SJCRH30 (cell line): ENCODE data around the gene P2RX2. TPM values are rescaled to one million over a fixed set of nuclear protein-coding genes. Genes with fewer than 3 reads are reported as not detected.

Experiments used
- DNase-seq, 2 experiments: peaks; one replicate each; pipeline ENCODE4 v3.0.0-alpha.2; 2015 to 2020
- H3K27ac ChIP-seq: fragments of 250-450 bp; sonication (Bioruptor Pico); 2 replicates; pipeline ENCODE4 v1.5.1; 2020; ENCODE audit warnings: mild to moderate bottlenecking, moderate library complexity
- H3K27me3 ChIP-seq: fragments of 250-450 bp; sonication (Bioruptor Pico); 2 replicates; pipeline ENCODE4 v1.5.1; 2020; ENCODE audit warnings: mild to moderate bottlenecking, moderate library complexity
- H3K36me3 ChIP-seq: fragments of 250-450 bp; sonication (Bioruptor Pico); 2 replicates; pipeline ENCODE4 v1.5.1; 2020; ENCODE audit warnings: mild to moderate bottlenecking, moderate library complexity
- H3K4me1 ChIP-seq: fragments of 250-450 bp; sonication (Bioruptor Pico); 2 replicates; pipeline ENCODE4 v1.5.1; 2020; ENCODE audit warnings: mild to moderate bottlenecking, moderate library complexity
- H3K4me3 ChIP-seq: fragments of 250-450 bp; sonication (Bioruptor Pico); 2 replicates; pipeline ENCODE4 v1.5.1; 2020; ENCODE audit warnings: mild to moderate bottlenecking, moderate library complexity
- H3K9me3 ChIP-seq: fragments of 250-450 bp; sonication (Bioruptor Pico); replicated peaks from 2 replicates; pipeline ENCODE4 v1.5.1; 2020; ENCODE audit warnings: mild to moderate bottlenecking, moderate library complexity
- total RNA-seq: library from RNA; depleted of rRNA; stranded (reverse); fragments of >200 nt; shearing (Covaris generic); gene quantifications from 2 replicates; pipeline ENCODE4 v1.2.3, GENCODE V29; 2014

P2RX2 gene
- total RNA-seq, 1 experiment from 2014 or later = not detected

DNA sequence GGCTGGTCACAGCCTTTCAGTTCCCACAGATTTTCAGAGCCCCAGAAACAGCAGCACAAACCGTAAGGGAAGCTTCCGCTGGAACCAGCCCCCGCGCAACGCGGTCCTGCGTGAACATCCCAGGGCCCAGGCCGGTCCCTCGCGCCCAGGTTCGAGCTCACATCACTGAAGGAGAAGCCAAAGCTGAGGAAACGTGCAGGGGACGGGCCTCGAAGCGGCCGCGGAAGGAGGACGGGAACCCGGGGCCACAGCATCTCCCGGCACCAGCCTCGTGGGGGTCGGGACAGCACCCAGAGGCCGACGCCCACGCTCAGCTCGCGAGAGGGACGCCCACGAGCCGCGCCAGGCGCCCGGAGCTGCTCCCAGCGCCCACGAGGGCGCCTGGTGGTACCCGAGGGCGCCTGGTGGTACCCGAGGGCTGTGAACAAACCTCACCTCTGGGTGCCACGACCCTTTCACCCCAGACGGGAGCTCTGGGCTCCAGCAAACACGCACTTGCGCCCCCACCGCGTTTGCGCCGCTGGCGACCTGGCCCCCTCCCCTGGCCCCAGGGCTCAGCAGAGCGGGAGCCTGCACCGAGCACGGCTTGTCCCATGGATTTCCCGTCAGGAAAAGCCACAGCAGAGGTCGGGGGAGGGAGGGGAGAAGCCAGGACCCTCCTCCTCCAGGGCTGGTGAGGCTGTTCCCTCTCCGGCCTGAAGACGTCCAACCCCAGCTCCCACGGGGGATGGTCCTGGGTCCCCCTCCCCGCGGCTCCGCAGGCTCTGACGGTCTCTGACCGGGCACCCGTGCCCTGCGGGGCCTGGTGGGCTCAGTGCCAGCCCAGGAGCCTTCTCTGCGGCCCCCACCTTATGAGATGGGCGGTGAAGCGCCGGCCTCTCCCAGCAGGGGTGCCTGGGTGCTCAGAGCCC is 15.1 kb upstream of the P2RX2 start:
- DNase-seq = no peak
- Histone ChIP-seq H3K4me3 (no peak overlapping the region), H3K4me1 (no peaks in the 10 kb centered on the region), H3K36me3 (no peaks in the 10 kb centered on the region), H3K27me3 (no peaks in the 10 kb centered on the region), H3K9me3 (no peaks in the 10 kb centered on the region), H3K27ac (no peak overlapping the region)

DNA sequence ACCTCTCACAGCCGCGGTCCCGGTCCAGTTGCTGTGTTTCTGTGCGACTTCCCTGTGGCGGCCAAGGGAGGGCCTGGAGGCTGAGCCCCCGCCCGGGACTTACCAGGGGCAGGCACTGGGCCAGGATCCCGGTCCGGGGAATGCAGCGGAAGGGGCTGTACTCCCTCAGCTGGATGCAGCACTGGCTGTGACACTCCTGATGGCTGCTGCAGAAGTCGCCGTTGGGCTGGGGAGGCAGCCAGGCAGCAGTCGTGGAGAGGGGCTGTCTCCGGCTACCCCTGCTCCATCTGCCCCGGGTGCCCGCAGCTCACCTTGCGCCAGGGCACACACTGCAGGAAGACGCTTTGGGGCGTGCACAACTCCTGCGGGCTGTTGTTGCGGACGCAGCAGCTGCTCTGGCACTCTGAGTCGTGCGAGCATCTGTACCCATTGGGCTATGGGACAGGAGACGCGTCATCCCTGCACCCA is 14.4 kb upstream of the P2RX2 start:
- no peaks in the 10 kb centered on the region for H3K4me1 ChIP-seq
- no peaks in the 10 kb centered on the region for H3K9me3 ChIP-seq
- no peaks in the 10 kb centered on the region for H3K27me3 ChIP-seq
- no peak overlapping the region for H3K27ac ChIP-seq
- H3K4me3 ChIP-seq = no peak overlapping the region
- DNase-seq = no peak
- no peaks in the 10 kb centered on the region for H3K36me3 ChIP-seq

DNA sequence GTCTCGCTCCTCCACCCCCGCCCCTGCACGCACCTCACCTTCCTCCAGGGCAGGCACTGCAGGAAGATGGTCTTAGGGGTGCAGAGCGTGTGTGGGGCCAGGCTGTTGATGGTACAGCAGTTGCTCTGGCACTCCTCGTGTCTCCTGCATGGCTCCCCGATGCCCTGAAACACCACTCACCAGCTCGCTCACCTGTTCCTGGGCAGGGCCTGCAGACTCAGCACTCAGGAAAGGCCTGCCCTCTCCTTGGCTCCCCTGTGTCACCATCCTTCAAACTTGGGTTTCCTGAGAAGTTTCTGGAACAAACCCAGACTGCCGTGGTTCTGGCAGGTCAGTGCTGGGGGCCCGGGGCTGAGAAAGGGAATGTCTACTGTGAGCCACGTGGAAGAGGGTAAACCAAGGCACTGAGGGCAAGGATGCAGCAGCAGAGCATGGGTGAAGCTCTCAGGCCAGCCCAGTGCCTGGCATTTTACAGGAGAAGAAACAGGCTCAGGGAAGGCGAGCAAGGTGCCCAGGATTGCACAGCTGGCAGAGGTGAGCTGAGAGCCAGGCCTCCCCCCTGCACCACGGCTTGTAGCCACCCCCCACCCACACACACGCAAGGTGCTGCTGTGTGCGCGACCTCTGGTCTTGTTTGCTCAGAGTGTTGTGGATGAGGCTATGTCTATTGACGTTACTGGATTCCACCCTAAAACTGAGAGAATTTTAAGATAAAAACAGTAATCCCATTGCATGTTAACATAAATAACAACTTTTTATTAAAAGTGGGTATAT is 13.7 kb upstream of the P2RX2 start:
- Histone ChIP-seq H3K4me3 (no peak overlapping the region), H3K4me1 (no peaks in the 10 kb centered on the region), H3K27ac (no peak overlapping the region), H3K27me3 (no peaks in the 10 kb centered on the region), H3K36me3 (no peaks in the 10 kb centered on the region), H3K9me3 (no peaks in the 10 kb centered on the region)
- DNase-seq = no peak

DNA sequence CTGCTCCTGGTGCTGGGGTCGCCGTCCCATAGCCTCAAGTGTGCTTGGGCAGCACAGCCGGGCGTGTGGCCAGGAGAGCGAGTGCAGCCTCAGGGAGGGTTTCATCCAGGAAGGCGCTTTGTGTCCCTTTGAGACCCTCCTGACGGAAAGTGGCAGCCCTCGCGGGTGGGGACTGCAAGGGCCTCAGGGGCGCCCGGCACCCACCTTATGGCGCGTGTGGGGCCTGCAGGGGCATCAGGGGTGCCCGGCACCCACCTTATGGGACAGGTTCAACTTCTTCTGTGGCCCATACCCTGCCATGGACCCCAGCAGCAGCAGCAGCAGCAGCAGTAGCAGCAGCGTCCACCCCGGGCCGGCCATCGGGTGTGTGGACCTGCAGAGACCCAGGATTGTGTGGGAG is 12.7 kb upstream of the P2RX2 start:
- no peak for DNase-seq

DNA sequence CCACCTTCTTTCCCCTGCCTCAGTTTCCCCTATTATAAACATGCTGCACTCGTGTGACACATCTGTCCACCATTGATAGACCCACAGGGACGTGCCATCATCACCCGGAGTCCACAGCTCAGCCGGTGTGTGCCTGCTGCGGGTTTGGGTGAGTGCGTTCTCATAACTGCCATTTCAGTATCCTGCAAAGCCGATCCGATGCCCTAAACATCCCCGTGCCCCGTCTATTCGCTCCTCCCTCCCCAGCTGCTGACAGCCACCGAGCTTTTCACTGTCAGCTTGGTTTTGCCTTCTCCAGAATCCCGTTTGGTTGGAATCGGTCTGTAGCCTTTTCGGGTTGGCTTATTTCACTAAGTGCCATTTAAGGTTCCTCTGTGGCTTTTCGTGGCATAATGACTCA is 12.1 kb upstream of the P2RX2 start:
- no peak for DNase-seq
- no peaks in the 10 kb centered on the region for H3K9me3 ChIP-seq
- no peak overlapping the region for H3K27ac ChIP-seq
- H3K27me3 ChIP-seq = no peaks in the 10 kb centered on the region
- no peaks in the 10 kb centered on the region for H3K36me3 ChIP-seq
- H3K4me3 ChIP-seq = no peak overlapping the region
- H3K4me1 ChIP-seq = no peaks in the 10 kb centered on the region

More for the DNA sequence above, 12.7 kb upstream of the P2RX2 start:
- no peaks in the 10 kb centered on the region for H3K9me3 ChIP-seq
- H3K4me3 ChIP-seq = no peak overlapping the region
- H3K36me3 ChIP-seq = no peaks in the 10 kb centered on the region
- no peaks in the 10 kb centered on the region for H3K27me3 ChIP-seq
- H3K27ac ChIP-seq = no peak overlapping the region
- H3K4me1 ChIP-seq = no peaks in the 10 kb centered on the region

DNA sequence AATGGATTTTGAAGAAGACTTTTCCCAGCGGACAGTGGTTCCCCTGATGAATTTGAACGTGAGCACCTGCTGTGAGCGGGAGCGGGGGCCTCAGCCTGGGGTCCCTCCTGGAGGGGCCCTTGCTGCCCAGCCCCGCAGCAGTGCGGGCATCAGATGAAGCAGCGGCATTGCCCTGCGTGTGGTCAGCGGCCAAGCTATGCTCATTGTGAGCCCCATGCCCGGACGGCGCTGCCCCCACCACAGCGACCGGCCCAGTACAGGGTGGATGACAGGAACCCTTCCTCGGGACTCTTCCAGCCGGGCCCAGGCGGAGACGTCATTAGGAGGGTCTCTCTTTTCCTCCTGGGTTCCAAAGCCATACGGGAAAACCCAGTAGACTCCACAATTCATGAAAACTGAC is 11.6 kb upstream of the P2RX2 start:
- H3K27me3 ChIP-seq = no peaks in the 10 kb centered on the region
- no peaks in the 10 kb centered on the region for H3K36me3 ChIP-seq
- no peak for DNase-seq
- no peaks in the 10 kb centered on the region for H3K4me1 ChIP-seq
- H3K27ac ChIP-seq = no peak overlapping the region
- H3K9me3 ChIP-seq = no peaks in the 10 kb centered on the region
- no peak overlapping the region for H3K4me3 ChIP-seq

DNA sequence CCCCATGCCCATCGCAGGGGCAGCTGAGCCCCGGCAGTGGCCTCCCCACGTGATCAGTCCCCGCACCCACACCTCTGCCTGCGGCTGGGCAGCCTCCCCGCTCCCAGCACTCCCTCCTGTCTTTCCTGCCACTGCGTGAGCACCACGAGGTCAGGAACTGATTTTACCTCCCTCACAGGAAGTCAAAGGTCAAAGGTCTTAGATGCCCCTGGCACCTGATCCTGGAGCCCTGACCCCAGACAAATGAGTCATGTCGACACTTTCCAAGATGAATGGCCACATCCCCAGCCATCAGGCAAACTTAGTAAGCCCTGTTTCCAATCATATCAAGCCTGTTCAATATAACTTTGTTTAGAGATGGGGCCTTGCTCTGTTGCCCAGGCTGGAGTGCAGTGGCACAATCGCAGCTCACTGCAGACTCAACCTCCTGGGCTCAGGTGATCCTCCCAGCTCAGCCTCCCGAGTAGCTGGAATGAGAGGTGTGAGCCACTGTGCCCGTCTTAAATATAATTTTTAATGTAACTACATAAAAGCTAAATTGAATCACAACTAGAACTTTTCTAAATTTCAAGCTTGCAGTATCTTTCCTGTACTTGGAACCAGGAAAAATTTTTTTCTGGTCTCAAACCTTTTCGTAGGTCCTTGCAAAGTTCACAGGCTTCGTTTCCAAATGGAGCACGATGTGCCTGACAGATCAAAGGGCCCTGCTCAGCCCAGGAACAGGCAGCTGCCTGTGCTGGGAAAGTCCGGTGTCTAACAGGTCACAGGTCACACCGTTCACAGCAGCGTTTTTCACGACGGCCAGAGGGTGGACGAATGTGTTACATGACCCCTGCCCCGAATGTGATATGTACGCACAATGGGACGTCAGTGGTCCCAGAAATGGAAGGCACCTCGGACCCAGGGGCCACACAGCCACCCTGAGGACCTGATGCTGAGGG is 10.1 kb upstream of the P2RX2 start:
- Histone ChIP-seq H3K27me3 (no peaks in the 10 kb centered on the region), H3K27ac (no peak overlapping the region), H3K9me3 (no peaks in the 10 kb centered on the region), H3K36me3 (no peaks in the 10 kb centered on the region), H3K4me1 (no peaks in the 10 kb centered on the region), H3K4me3 (no peak overlapping the region)
- DNase-seq = no peak

DNA sequence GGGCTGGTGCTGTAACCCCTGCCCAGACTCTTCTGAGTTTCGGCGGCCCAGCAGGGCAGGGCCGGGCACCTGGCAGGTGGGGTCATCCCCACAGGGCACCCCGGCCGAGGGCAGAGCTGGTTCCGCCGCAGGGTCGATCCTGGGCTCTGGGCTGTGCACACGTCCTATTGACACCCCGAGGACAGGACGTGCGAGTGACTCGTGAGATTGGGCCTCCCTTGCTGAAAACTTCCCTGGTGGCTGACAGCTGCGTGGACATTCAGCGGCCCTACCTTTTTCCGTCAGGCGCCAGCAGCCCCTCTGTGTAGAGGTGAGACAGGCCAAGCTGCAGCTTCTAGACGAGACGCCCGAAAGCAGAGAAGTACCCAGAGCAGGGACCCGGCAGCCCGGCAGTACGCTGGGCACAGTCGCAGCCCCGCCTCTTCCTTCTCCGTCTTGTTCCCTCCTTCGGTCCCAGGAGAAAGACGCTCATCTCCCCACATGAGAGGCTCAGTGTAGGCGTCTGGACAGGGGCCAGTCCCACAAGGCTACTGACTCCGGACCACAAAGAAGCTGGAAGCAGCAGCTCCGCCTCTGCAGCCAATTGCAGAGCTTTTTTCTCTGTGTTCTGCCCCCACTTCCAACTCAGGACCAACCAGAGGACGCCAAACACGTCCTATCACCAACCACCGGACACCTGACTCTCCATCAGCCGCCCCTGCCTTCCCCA is 8.4 kb upstream of the P2RX2 start, which contains the start of gene LRCOL1:
TSS of gene LRCOL1 (minus strand) at position 532 of the 709 bp plus-strand sequence. CDS start 4,331 bp downstream, outside the sequence.
- DNase-seq = no peak
- no peak within 1 kb of the TSS for H3K4me3 ChIP-seq
- H3K36me3 ChIP-seq = no peaks in the 10 kb centered on the region
- no peaks in the 10 kb centered on the region for H3K27me3 ChIP-seq
- H3K27ac ChIP-seq = no peak within 1 kb of the TSS
- no peaks in the 10 kb centered on the region for H3K4me1 ChIP-seq
- no peaks in the 10 kb centered on the region for H3K9me3 ChIP-seq

DNA sequence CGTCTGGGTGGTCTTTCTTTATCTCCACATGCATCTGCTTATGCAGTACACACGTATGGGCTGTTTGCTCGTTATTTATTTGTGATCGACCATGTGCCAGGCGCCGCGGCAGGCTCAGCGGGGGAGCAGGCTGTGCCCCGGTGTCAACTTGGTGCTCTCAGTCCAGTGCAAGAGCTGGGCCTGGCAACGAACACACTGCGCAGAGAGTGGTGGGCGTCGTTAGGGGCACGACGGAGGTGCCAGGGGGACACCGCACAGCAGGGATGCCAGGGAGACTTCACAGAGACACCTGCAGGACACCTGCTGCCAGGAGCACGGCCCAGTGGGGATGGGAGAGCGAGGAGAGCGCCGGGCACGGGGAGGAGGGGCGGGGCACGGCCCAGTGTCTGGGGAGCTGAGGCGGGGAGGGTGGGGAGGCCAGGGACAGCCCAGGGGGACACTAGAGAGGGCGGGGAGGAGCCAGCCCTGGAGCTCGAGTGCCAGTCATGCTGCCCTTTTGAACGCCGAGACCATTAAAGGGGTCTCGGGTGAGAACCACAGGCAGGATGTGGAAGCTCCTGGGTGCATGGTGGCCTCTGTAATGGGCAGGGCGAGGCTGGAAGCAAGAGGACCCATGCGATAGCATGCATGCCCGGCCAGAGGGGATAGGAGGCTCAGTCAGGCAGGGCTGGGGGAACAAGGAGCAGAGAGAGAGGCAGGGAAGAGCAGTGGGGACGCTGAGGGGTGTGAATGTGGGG is 7.5 kb upstream of the P2RX2 start:
- Histone ChIP-seq H3K9me3 (no peaks in the 10 kb centered on the region), H3K27me3 (no peaks in the 10 kb centered on the region), H3K4me3 (no peak overlapping the region), H3K27ac (no peak overlapping the region), H3K36me3 (no peaks in the 10 kb centered on the region), H3K4me1 (no peaks in the 10 kb centered on the region)
- no peak for DNase-seq

DNA sequence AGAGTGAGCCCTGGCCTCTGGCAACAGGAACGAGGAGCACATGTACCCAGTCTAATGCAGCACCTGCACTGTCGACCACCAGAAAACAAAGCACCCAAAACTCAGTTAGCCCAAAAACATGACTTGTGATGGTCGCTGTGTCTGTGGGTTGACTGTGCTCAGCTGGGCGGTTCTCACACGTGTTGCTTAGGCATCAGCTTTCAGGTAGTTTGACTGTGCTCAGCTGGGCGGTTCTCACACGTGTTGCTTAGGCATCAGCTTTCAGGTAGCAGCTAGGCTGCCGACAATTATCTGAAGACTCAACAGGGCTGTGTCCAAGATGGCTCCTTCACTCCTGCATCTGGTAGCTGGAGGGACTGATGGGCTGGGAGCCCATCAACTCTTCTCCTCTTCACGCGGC is 7.0 kb upstream of the P2RX2 start:
- no peaks in the 10 kb centered on the region for H3K36me3 ChIP-seq
- no peaks in the 10 kb centered on the region for H3K4me1 ChIP-seq
- no peak for DNase-seq
- no peaks in the 10 kb centered on the region for H3K9me3 ChIP-seq
- H3K4me3 ChIP-seq = no peak overlapping the region
- no peaks in the 10 kb centered on the region for H3K27me3 ChIP-seq
- no peak overlapping the region for H3K27ac ChIP-seq

DNA sequence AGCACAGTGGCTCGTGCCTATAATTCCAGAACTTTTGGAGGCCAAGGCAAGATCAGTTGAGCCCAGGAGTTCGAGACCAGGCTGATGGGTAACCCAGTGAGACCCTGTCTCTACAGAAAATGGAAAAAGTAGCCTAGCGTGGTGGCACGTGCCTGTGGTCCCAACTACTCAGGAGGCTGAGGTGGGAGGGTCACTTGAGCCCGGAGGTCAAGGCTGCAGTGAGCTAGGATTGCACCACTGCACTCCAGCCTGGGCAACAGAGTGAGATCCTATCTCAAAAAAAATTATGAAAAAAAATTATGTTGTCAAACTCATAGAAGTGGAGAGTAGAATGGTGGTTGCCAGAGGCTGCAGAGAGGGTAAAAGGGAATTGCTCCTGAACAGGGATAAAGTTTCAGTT is 4.5 kb upstream of the P2RX2 start:
- Histone ChIP-seq H3K9me3 (no peaks in the 10 kb centered on the region; the same call in 1 of the 2 replicates), H3K36me3 (no peaks in the 10 kb centered on the region), H3K4me3 (no peak overlapping the region), H3K27me3 (no peaks in the 10 kb centered on the region), H3K27ac (no peak overlapping the region), H3K4me1 (no peaks in the 10 kb centered on the region)
- DNase-seq = no peak

DNA sequence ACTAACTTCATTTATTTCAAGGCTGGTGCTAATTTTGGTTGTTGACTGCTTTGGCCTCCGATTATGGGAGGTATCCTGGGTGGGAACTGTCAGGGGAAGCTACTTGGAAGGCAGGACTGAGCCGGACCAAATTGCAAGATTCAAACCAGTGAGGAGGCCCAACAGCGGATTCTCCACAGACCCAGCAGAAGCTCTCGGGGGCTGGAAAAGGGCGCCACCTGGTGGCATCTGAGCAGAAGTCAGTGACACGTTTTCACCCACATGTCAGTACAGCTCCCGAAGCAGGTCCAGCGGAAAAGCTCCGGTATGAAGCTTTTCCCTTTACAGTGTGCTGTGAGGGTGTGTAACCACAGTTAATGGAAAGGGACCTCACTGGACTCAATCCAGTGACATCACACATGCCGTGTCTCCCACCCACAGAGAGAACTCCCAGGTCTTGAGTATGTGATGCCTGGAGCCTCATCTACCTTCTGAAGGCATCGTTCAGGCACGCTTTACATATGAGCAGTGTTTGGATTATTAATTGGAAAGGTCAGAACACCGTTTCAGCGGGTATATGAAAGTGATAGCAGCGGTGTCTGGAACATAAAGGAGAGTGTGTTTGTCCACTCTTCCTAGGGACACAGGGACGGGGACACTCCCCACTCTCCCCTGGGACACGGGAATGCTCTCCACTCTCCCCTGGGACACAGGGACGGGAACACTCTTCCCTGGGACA is 3.6 kb upstream of the P2RX2 start:
- no peaks in the 10 kb centered on the region; the same call in 1 of the 2 replicates for H3K9me3 ChIP-seq
- DNase-seq = peak; percentile 70 to 91
- H3K27ac ChIP-seq = no peak overlapping the region
- H3K36me3 ChIP-seq = no peaks in the 10 kb centered on the region
- no peaks in the 10 kb centered on the region for H3K4me1 ChIP-seq
- no peaks in the 10 kb centered on the region for H3K27me3 ChIP-seq
- no peak overlapping the region for H3K4me3 ChIP-seq

DNA sequence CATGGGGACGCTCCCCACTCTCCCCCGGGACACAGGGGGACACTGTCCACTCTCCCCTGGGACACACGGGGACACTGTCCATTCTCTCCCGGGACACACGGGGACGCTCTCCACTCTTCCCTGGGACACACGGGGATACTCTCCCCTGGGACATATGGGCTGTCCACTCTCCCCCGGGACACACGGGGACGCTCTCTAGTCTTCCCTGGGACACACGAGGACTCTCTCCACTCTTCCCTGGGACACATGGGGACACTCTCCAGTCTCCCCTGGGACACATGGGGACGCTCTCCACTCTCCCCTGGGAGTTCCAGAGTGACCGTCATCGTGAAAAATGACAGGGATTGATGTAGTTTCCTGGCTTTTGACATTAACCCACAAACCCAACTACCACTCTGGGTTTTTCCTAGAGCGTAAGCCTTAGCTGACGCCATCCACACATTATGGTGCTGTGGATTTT is 3.0 kb upstream of the P2RX2 start:
- no peak overlapping the region for H3K4me3 ChIP-seq
- no peak for DNase-seq
- H3K27me3 ChIP-seq = no peaks in the 10 kb centered on the region
- H3K36me3 ChIP-seq = no peaks in the 10 kb centered on the region
- H3K9me3 ChIP-seq = no peaks in the 10 kb centered on the region; the same call in 1 of the 2 replicates
- H3K27ac ChIP-seq = no peak overlapping the region
- H3K4me1 ChIP-seq = no peaks in the 10 kb centered on the region
